Suprapubic skin (tissue), 4 donors: Measurements from ENCODE around the gene SNX13. TPM values are rescaled to one million over a fixed set of nuclear protein-coding genes. Genes with fewer than 3 reads are reported as not detected.

Experiments used
- DNase-seq, 2 donors: peaks; one replicate each; pipeline ENCODE4 v3.0.0-alpha.2; 2019; ENCODE audit warnings: low spot score in 2 of 2
- H3K27ac ChIP-seq: fragments of 200-600 bp; sonication (generic); one replicate; pipeline ENCODE4 v1.5.1; 2019
- H3K27me3 ChIP-seq: fragments of 200-600 bp; sonication (generic); one replicate; pipeline ENCODE4 v1.5.1; 2019
- H3K36me3 ChIP-seq: fragments of 200-600 bp; sonication (generic); one replicate; pipeline ENCODE4 v1.5.1; 2019
- H3K4me1 ChIP-seq: fragments of 200-600 bp; sonication (generic); one replicate; pipeline ENCODE4 v1.5.1; 2019
- H3K4me3 ChIP-seq: fragments of 200-600 bp; sonication (generic); one replicate; pipeline ENCODE4 v1.5.1; 2019; ENCODE audit warnings: mild to moderate bottlenecking
- H3K9me3 ChIP-seq: fragments of 200-600 bp; sonication (generic); one replicate; pipeline ENCODE4 v1.5.1; 2019
- CTCF ChIP-seq, 2 donors: fragments of 200-600 bp in 1 of 2; fragments of 450-650 bp in 1 of 2; sonication (generic) in 1 of 2; IDR thresholded peaks; one replicate each; pipeline ENCODE4 v1.5.1; 2016 to 2019; ENCODE audit warnings: antibody characterized with exemption in 2 of 2, mild to moderate bottlenecking in 1 of 2, moderate library complexity in 1 of 2
- EP300 ChIP-seq: sonication (generic); formaldehyde crosslinking; IDR thresholded peaks from one replicate; pipeline ENCODE4 v1.6.1; 2017; ENCODE audit warnings: antibody characterized with exemption
- POLR2A ChIP-seq, 2 donors: fragments of 450-650 bp; IDR thresholded peaks; one replicate each; pipeline ENCODE4 v1.6.1; 2017; ENCODE audit warnings: antibody characterized with exemption in 2 of 2, mild to moderate bottlenecking in 2 of 2, moderate library complexity in 2 of 2
- POLR2AphosphoS5 ChIP-seq, 3 donors: sonication (generic); formaldehyde crosslinking; IDR thresholded peaks; one replicate each; pipeline ENCODE4 v1.6.1; 2017; ENCODE audit warnings: antibody characterized with exemption in 3 of 3
- WGBS: methylation state at CpG from one replicate; pipeline ENCODE4 v1.1.5; 2018; 5-methylcytosine and 5-hydroxymethylcytosine counted together
- total RNA-seq, 4 donors: library from RNA; depleted of rRNA; stranded (reverse); fragments of >200 nt; gene quantifications; one replicate each; pipeline ENCODE4 v1.1.0, GENCODE V29; 2016

SNX13 gene
- total RNA-seq, 4 donors from 2014 or later: 32.7 to 69.9 (median 59.7) TPM

GRCh38 chr7:17771901-17772408 is 168.3 kb downstream of the SNX13 start:
- H3K9me3 ChIP-seq: no peaks in the 10 kb centered on the region
- peaks cover 14% of the 10 kb centered on the region for H3K4me1 ChIP-seq
- no peaks in the 10 kb centered on the region for H3K27me3 ChIP-seq
- no peak overlapping the region for H3K27ac ChIP-seq
- no peaks in the 10 kb centered on the region for H3K36me3 ChIP-seq
- H3K4me3 ChIP-seq: no peak overlapping the region
- 76% methylated on average over 3 of the region's 3 CpGs for WGBS
- DNase-seq: no peak
- no peak for TF ChIP-seq POLR2A (IDR thresholded peaks at IDR 0.05)
- no peak for TF ChIP-seq EP300
- TF ChIP-seq POLR2AphosphoS5 (IDR thresholded peaks at IDR 0.05): no peak
- TF ChIP-seq CTCF (IDR thresholded peaks at IDR 0.05): no peak

- no peaks in the 10 kb centered on the region for H3K27me3 ChIP-seq
- H3K36me3 ChIP-seq: no peaks in the 10 kb centered on the region
- TF ChIP-seq POLR2A (IDR thresholded peaks at IDR 0.05): no peak
- no peak for TF ChIP-seq EP300
- TF ChIP-seq POLR2AphosphoS5 (IDR thresholded peaks at IDR 0.05): no peak
- no peak for TF ChIP-seq CTCF (IDR thresholded peaks at IDR 0.05)
- no peak overlapping the region for H3K27ac ChIP-seq
- no peak for DNase-seq
- no peak overlapping the region for H3K4me3 ChIP-seq
- H3K4me1 ChIP-seq: peaks cover 14% of the 10 kb centered on the region
- H3K9me3 ChIP-seq: no peaks in the 10 kb centered on the region
- WGBS: 54% methylated on average over 4 of the region's 4 CpGs
Observed at GRCh38 chr7:17770710-17771375, 169.5 kb downstream of the SNX13 start.

- WGBS: 38% methylated on average over 2 of the region's 2 CpGs
- H3K4me3 ChIP-seq: no peak overlapping the region
- no peaks in the 10 kb centered on the region for H3K9me3 ChIP-seq
- DNase-seq: no peak
- no peak for TF ChIP-seq POLR2A (IDR thresholded peaks at IDR 0.05)
- TF ChIP-seq CTCF (IDR thresholded peaks at IDR 0.05): peak in 1 of 2 donors; percentile 53
- no peak for TF ChIP-seq POLR2AphosphoS5 (IDR thresholded peaks at IDR 0.05)
- TF ChIP-seq EP300: no peak
- H3K27ac ChIP-seq: no peak overlapping the region
- H3K4me1 ChIP-seq: peaks cover 14% of the 10 kb centered on the region
- H3K27me3 ChIP-seq: no peaks in the 10 kb centered on the region
- no peaks in the 10 kb centered on the region for H3K36me3 ChIP-seq
Observed at GRCh38 chr7:17769918-17770317, 170.4 kb downstream of the SNX13 start.

- TF ChIP-seq POLR2A (IDR thresholded peaks at IDR 0.05): no peak
- no peak for TF ChIP-seq POLR2AphosphoS5 (IDR thresholded peaks at IDR 0.05)
- no peak for TF ChIP-seq EP300
- no peak for TF ChIP-seq CTCF (IDR thresholded peaks at IDR 0.05)
- 90% methylated on average over 3 of the region's 3 CpGs for WGBS
- no peaks in the 10 kb centered on the region for H3K36me3 ChIP-seq
- H3K4me3 ChIP-seq: no peak overlapping the region
- DNase-seq: no peak
- H3K4me1 ChIP-seq: no peaks in the 10 kb centered on the region
- H3K9me3 ChIP-seq: no peaks in the 10 kb centered on the region
- no peaks in the 10 kb centered on the region for H3K27me3 ChIP-seq
- no peak overlapping the region for H3K27ac ChIP-seq
Observed at GRCh38 chr7:17758008-17758407, 182.3 kb downstream of the SNX13 start.

- 88% methylated on average over 2 of the region's 2 CpGs for WGBS
Observed at GRCh38 chr7:17746020-17746530, 194.2 kb downstream of the SNX13 start.

More at GRCh38 chr7:17746020-17746530, 194.2 kb downstream of the SNX13 start:
- no peak for DNase-seq
- Histone ChIP-seq H3K4me3 (no peak overlapping the region), H3K27ac (no peak overlapping the region), H3K27me3 (no peaks in the 10 kb centered on the region), H3K36me3 (no peaks in the 10 kb centered on the region), H3K9me3 (no peaks in the 10 kb centered on the region), H3K4me1 (no peaks in the 10 kb centered on the region)
- no peak for TF ChIP-seq CTCF (IDR thresholded peaks at IDR 0.05)
- TF ChIP-seq POLR2A (IDR thresholded peaks at IDR 0.05): no peak
- no peak for TF ChIP-seq EP300
- no peak for TF ChIP-seq POLR2AphosphoS5 (IDR thresholded peaks at IDR 0.05)
